Gastrocnemius medialis (tissue), 4 donors: Measurements from ENCODE around the gene CPEB3. TPM values are rescaled to one million over a fixed set of nuclear protein-coding genes. Genes with fewer than 3 reads are reported as not detected.

Experiments
- ATAC-seq, 2 donors: fragments of 150-250 bp; one replicate each; pipeline ENCODE4 v1.9.1; 2016
- DNase-seq, 2 donors: peaks; one replicate each; pipeline ENCODE4 v3.0.0-alpha.2; 2019
- H3K27ac ChIP-seq, 4 donors: fragments of 200-600 bp; sonication (generic); 1 replicate in 1 of 4; 2 replicates in 3 of 4; pipeline ENCODE4 v1.5.1; 2016 to 2018; ENCODE audit warnings: mild to moderate bottlenecking in 2 of 4, moderate library complexity in 1 of 4
- H3K27me3 ChIP-seq, 3 donors: fragments of 200-600 bp; sonication (generic) in 2 of 3; 1 replicate in 1 of 3; 2 replicates in 2 of 3; pipeline versions ENCODE4 v1.5.1 to v1.6.0; 2016 to 2019; ENCODE audit warnings: mild to moderate bottlenecking in 1 of 3, moderate library complexity in 1 of 3
- H3K36me3 ChIP-seq, 2 donors: fragments of 200-600 bp; sonication (generic) in 1 of 2; one replicate each; pipeline ENCODE4 v1.5.1; 2017 to 2018
- H3K4me1 ChIP-seq, 2 donors: fragments of 200-600 bp; sonication (generic) in 1 of 2; one replicate each; pipeline ENCODE4 v1.5.1; 2016 to 2017; ENCODE audit warnings: mild to moderate bottlenecking in 2 of 2
- H3K4me3 ChIP-seq, 4 donors: fragments of 200-600 bp; sonication (generic) in 3 of 4; 1 replicate in 1 of 4; 2 replicates in 3 of 4; pipeline ENCODE4 v1.5.1; 2016 to 2019; ENCODE audit warnings: mild to moderate bottlenecking in 2 of 4
- H3K9me3 ChIP-seq, 3 donors: fragments of 200-600 bp; sonication (generic) in 2 of 3; 1 replicate in 1 of 3; 2 replicates in 2 of 3; pipeline ENCODE4 v1.5.1; 2016 to 2019
- POLR2A ChIP-seq, 2 donors: fragments of 450-650 bp; IDR thresholded peaks; one replicate each; pipeline ENCODE4 v1.6.1; 2017; ENCODE audit warnings: antibody characterized with exemption in 2 of 2, mild to moderate bottlenecking in 2 of 2, moderate library complexity in 2 of 2
- in situ Hi-C, 4 donors: fragments of 200-750 bp; cut with MboI; loops; one replicate each; pipeline versions ENCODE4 v1.15.0 to v1.8.0; 2017; ENCODE audit warnings: low sequenced_read_pairs in 4 of 4
- intact Hi-C: fragments of 100-400 bp; cut with DNase I; formaldehyde crosslinking; loops from one replicate; pipeline ENCODE4 v1.15.1; 2023; ENCODE audit warnings: low total_unique reads
- total RNA-seq, 4 donors: library from RNA; depleted of rRNA; stranded (reverse); fragments of >200 nt; gene quantifications; one replicate each; pipeline versions ENCODE4 v1.1.0 to v1.2.3, GENCODE V29; 2016
- TF ChIP-seq, protein P1 (sequence below), 5 experiments: fragments of 450-650 bp in 3 of 5; fragments of 200-600 bp in 2 of 5; sonication (generic) in 2 of 5; IDR thresholded peaks in 4 of 5; conservative IDR thresholded peaks in 1 of 5; 1 replicate in 4 of 5; 2 replicates in 1 of 5; pipeline ENCODE4 v1.5.1; 2016 to 2019; ENCODE audit warnings: antibody characterized with exemption in 5 of 5, mild to moderate bottlenecking in 3 of 5, moderate library complexity in 3 of 5

Gene CPEB3
- total RNA-seq, 4 donors from 2014 or later = 14.5 to 22.5 (median 18.0) TPM

DNA sequence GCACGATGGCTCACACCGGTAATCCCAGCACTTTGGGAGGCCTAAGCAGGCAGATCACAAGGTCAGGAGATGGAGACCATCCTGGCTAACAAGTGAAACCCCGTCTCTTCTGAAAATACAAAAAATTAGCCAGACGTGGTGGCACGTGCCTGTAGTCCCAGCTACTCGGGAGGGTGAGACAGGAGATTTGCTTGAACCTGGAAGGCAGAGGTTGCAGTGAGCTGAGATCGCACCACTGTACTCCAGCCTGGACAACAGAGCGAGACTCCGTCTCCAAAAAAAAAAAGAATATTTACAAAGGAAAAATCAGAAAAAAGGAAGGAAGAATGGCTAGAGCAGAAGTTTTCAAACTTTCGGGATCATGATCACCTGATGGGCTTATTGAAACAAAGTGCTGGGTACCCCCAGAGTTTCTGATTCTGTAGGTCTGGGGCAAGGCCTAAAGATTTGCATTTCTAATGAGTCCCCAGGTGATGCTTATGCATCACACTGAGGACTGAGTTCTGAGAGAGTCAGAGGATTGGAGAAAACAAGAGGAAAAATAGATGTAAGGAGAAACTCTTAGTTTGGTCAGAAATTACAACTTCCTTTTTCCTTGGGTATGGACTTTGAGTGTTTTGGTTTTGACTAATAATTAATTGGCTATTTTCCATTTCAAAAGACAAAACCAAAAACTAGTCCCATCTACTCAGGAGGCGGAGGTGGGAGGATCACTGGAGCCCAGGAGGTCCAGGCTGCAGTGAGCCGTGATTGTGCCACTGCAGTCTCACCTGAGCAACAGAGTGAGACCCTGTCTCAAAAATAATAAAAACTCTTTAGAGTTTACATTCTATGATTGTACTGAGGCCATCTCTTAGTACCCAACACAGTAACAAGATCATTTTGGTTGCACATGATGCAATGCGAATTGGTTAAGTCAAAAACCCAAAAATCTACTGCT is 14.5 kb upstream of the CPEB3 start:
- TF ChIP-seq POLR2A (IDR thresholded peaks at IDR 0.05) = no peak
- TF ChIP-seq, protein P1, sequence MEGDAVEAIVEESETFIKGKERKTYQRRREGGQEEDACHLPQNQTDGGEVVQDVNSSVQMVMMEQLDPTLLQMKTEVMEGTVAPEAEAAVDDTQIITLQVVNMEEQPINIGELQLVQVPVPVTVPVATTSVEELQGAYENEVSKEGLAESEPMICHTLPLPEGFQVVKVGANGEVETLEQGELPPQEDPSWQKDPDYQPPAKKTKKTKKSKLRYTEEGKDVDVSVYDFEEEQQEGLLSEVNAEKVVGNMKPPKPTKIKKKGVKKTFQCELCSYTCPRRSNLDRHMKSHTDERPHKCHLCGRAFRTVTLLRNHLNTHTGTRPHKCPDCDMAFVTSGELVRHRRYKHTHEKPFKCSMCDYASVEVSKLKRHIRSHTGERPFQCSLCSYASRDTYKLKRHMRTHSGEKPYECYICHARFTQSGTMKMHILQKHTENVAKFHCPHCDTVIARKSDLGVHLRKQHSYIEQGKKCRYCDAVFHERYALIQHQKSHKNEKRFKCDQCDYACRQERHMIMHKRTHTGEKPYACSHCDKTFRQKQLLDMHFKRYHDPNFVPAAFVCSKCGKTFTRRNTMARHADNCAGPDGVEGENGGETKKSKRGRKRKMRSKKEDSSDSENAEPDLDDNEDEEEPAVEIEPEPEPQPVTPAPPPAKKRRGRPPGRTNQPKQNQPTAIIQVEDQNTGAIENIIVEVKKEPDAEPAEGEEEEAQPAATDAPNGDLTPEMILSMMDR (IDR thresholded peaks at IDR 0.05 in 4 of 5, conservative IDR thresholded peaks at IDR 0.05 in 1 of 5) = no peak
- Histone ChIP-seq H3K27me3 (no peaks in the 10 kb centered on the region), H3K36me3 (peaks cover 0 to 6% of the 10 kb centered on the region in 2 donors), H3K9me3 (no peaks in the 10 kb centered on the region), H3K4me1 (peaks cover 11 to 37% of the 10 kb centered on the region in 2 donors), H3K27ac (no peak overlapping the region), H3K4me3 (no peak overlapping the region)
- intact Hi-C loops (no loop called here), in situ Hi-C loops (loop anchor here in 1 of 4 donors (10.0 kb wide), 1 partner anchor 221 kb away; no protein-coding TSS in a partner anchor)
- ATAC-seq = no peak
- DNase-seq = no peak

GRCh38 chr10:92304061-92304460 is 13.2 kb upstream of the CPEB3 start:
- in situ Hi-C loops = loop anchor here in 1 of 4 donors (10.0 kb wide), 1 partner anchor 219 kb away; no protein-coding TSS in a partner anchor
- H3K9me3 ChIP-seq = no peaks in the 10 kb centered on the region
- no peak overlapping the region for H3K4me3 ChIP-seq
- H3K4me1 ChIP-seq = peaks cover 7 to 35% of the 10 kb centered on the region in 2 donors
- intact Hi-C loops = no loop called here
- peaks cover 0 to 6% of the 10 kb centered on the region in 2 donors for H3K36me3 ChIP-seq
- no peaks in the 10 kb centered on the region for H3K27me3 ChIP-seq
- ATAC-seq (no peak), DNase-seq (no peak)
- no peak overlapping the region for H3K27ac ChIP-seq
- TF ChIP-seq, protein P1 (IDR thresholded peaks at IDR 0.05 in 4 of 5, conservative IDR thresholded peaks at IDR 0.05 in 1 of 5) = no peak
- TF ChIP-seq POLR2A (IDR thresholded peaks at IDR 0.05) = no peak

DNA sequence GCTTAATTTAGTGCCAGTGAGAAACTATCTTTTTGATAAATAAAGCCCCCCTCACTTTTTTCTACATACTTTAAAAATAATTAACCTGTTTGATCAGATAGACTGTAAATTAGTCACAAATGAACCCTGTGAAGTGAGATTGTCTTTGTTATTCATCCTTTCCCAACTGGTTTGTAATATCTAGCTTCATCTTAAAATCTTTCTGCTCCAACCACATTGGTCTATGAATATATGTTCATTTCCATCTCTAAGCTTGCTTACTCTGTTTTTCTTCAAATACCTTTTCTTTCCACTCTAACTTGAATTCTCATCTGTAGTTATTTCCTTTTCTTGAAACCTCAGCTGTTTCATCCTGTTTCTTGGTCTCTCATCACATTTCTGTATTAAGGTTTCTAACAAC is 12.2 kb upstream of the CPEB3 start:
- no peak for TF ChIP-seq POLR2A (IDR thresholded peaks at IDR 0.05)
- TF ChIP-seq, protein P1 (IDR thresholded peaks at IDR 0.05 in 4 of 5, conservative IDR thresholded peaks at IDR 0.05 in 1 of 5) = no peak
- ATAC-seq (no peak), DNase-seq (no peak)
- H3K4me3 ChIP-seq = no peak overlapping the region
- in situ Hi-C loops = loop anchor here in 1 of 4 donors (10.0 kb wide), 1 partner anchor 218 kb away; no protein-coding TSS in a partner anchor
- no peaks in the 10 kb centered on the region for H3K9me3 ChIP-seq
- H3K27me3 ChIP-seq = no peaks in the 10 kb centered on the region
- H3K4me1 ChIP-seq = peaks cover 11 to 42% of the 10 kb centered on the region in 2 donors
- peaks cover 0 to 6% of the 10 kb centered on the region in 2 donors for H3K36me3 ChIP-seq
- no peak overlapping the region for H3K27ac ChIP-seq
- intact Hi-C loops = no loop called here

DNA sequence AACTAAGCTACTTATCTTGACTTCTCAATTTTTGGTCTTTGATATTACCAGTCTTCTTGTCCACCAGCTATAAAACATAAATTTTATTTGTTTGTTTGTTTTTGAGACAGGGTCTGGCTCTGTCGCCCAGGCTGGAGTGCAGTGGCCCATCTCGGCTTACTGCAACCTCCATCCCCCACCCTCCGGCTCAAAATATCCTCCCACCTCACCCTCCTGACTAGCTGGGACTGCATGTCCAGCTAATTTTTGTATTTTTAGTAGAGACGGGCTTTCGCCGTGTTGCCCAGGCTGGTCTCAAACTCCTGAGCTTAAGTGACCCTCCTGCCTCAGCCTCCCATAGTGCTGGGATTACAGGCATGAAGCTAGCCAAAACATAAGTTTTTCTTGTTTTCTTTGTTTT is 7.6 kb upstream of the CPEB3 start:
- H3K27ac ChIP-seq = peak overlapping the region; percentile 46 to 65 (median 50)
- no peaks in the 10 kb centered on the region for H3K27me3 ChIP-seq
- intact Hi-C loops = no loop called here
- H3K36me3 ChIP-seq = peaks cover 0 to 6% of the 10 kb centered on the region in 2 donors
- peaks cover 25 to 40% of the 10 kb centered on the region in 2 donors for H3K4me1 ChIP-seq
- TF ChIP-seq, protein P1 (IDR thresholded peaks at IDR 0.05 in 4 of 5, conservative IDR thresholded peaks at IDR 0.05 in 1 of 5) = no peak
- TF ChIP-seq POLR2A (IDR thresholded peaks at IDR 0.05) = no peak
- in situ Hi-C loops = loop anchor here in 3 of 4 donors (10.0 to 25.0 kb wide), 3 partner anchors 204 to 214 kb away; no protein-coding TSS in a partner anchor
- no peaks in the 10 kb centered on the region for H3K9me3 ChIP-seq
- ATAC-seq (peak; percentile 73 to 87), DNase-seq (peak in 1 of 2 donors; percentile 44)
- H3K4me3 ChIP-seq = no peak overlapping the region
